ENCODE data around the gene EYS.
"Not testable (repeated sequence)": the region's sequence is repeated elsewhere in the genome, so short reads cannot be mapped to it uniquely, and the experiment has no call there.

Gene EYS

GRCh38 chr6:64589961-64590360 lies 1117.1 kb downstream of the EYS start:
- DNase-seq (ENCODE audit: low read depth), result no peak

DNA sequence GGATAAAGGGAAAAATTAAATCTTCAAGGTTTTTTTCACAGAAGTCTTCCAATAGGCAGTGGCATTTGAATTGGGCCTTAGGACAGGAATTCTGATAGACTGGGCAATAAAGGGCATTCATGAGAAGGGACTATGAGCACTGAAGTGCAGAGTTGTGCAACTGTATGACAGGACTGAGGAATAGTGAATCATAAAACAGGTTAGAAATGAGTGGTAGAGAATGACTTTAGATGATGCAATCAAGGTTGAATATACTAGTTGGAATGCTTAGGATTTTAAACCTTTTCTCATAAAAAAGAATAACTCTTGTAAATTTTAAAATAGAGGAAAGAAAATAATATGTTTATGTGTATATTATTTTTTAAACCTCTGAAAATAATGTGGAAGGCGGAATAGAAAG lies 1126.7 kb downstream of the EYS start:
- DNase-seq (ENCODE audit: low read depth), result no peak

DNA sequence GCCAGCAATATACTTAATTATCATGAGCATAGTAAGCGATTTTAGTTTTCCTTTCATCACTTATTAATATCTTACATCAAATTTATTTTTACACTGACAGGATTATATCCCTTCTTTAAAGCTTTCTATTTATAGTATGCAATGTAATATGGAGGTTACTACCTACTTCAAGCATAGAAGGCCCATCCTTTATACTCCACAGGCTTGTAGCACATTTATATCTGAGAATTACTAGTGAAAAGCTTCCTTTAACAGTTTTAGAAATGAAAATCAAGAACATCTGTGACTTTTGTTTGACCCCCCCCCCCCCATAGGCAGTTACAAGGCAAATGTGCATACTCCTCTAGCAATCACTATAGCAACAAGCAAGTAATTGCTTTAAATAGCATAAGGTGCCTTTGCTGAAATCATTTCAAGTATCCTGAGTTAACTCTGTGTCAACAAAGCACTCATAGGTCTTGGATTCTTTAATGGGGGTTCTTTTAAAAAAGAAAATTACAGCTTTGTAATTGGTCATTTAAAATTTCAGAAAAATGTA lies 1153.7 kb downstream of the EYS start:
- no peak for DNase-seq (ENCODE audit: low read depth)

DNA sequence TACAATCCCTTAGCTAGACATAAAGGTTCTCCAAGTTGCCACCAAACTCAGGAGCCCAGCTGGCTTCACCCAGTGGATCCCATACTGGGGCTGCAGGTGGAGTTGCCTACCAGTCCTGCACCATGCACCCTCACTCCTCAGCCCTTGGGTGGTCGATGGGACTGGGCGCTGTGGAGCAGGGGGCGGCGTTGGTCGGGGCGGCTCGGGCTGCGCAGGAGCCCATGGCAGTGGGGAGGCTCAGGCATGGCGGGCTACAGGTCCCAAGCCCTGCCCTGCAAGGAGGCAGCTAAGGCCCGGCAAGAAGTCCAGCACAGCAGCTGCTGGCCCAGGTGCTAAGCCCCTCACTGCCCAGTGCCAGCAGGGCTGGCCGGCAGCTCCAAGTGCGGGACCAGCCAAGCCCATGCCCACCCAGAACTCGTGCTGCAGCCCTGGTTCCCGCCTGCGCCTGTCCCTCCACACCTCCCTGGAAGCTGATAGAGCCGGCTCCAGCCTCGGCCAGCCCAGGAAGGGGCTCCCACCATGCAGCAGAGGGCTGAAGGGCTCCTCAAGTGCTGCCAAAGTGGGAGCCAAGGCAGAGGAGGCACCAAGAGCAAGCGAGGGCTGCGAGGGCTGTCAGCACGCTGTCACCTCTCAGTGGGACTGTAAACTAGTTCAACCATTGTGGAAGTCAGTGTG lies 1159.3 kb downstream of the EYS start:
- no peak for DNase-seq (ENCODE audit: low read depth)

DNA sequence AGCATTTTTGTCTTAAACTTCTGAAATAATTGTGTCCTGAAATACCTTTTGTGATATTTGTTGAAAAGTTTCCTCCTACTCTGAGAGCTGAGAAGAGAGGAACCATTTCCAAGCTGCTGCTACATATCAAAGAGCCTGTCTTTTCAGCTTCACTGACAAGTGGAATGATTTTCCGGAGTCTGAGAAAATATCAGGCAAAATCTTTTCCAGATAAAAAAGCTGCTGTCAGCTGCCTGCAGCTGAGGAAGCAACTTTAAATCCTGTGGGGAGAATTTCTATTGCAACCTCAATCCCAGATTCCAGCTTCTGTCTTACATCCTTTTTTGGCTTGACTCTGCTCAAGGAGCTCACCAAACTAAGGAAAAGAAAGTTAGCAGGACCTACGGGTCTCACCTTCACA lies 1167.1 kb downstream of the EYS start:
- DNase-seq (ENCODE audit: low read depth), result no peak

- no peak for DNase-seq (ENCODE audit: low read depth)
These were observed 1168.3 kb downstream of the EYS start for GRCh38 chr6:64538722-64539121.

DNA sequence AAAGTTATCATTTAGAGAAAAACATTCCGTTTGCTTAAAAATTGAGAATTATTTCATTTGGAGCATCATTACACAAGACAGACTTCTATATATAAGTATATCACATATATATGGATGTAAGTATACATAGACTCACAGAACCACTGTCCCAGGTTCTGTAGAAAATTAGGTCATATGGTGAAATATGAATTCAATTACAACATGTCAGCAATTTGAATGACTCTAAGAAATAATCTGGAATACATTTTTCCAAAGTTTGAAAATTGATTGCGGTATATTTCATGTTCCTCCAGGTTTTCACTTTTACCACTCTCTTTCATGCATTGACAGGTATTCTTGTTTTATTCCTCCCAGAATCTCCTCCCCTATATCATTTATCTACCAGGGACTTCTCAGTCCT lies 1179.1 kb downstream of the EYS start:
- DNase-seq (ENCODE audit: low read depth), result no peak

GRCh38 chr6:64522859-64523258 lies 1184.2 kb downstream of the EYS start:
- DNase-seq (ENCODE audit: low read depth), result no peak

GRCh38 chr6:64520050-64520449 lies 1187.0 kb downstream of the EYS start:
- DNase-seq (ENCODE audit: low read depth), result peak; percentile 64

- no peak for DNase-seq (ENCODE audit: low read depth)
These were observed 1190.6 kb downstream of the EYS start for GRCh38 chr6:64516393-64516792.

DNA sequence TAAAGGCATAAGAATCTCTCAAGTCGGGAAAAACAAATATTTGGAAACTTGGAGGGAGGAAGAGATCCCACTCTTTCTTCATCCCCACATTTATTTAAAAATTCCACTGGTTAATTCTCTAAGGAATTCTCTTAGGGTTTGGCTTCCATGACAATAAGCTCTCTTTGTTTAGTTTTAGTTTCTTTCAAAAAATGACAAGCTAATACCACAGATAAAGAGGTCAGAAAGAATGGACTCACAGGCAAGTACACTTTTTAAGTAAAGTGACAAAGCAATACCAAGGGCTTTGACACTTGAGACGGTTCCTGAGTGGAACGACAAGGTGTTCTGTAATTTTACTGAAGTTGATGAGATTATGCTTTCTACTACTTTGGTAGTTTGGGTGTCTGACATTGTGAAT lies 1199.4 kb downstream of the EYS start:
- no peak for DNase-seq (ENCODE audit: low read depth)

GRCh38 chr6:64505312-64505711 lies 1201.7 kb downstream of the EYS start:
- DNase-seq (ENCODE audit: low read depth), result no peak

- DNase-seq (ENCODE audit: low read depth), result no peak
These were observed 1202.5 kb downstream of the EYS start for GRCh38 chr6:64504503-64504902.

DNA sequence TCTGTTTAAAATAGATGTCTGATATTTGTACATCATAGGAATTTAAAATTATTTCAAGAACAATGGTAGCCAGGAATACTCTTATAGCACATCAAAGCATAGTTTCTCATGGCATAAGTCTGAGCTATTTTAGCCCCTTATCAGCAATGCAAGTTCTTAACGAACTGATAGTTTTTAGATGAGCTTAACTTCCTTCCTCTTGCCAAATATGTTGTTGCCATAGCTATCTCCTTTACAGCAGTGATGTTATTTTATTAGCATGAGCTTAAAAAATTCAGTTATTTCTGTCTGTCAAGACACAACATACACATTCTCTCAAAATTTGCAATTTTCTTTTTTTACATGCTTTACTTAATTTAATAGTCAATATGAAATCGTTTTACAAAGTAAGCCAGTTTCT lies 1204.2 kb downstream of the EYS start:
- no peak for DNase-seq (ENCODE audit: low read depth)

DNA sequence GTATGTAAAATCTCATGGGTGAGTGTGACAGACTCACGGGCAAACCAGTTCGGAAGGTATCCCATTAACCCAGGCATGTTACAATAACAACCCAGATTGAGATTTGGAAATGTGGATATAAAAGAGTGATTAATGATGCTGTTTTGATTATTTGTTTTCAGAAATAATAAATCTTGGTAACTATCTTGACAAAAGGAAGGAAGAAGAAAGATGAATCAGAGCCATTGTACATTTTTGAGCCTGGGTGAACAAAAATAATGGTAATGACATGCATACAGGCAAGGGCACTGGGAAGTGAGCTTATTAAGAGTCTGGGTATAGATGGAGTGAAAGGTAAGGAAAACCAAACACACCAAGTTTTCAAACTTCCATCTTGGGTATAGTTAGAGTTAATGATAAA lies 1209.4 kb downstream of the EYS start:
- DNase-seq (ENCODE audit: low read depth), result no peak

DNA sequence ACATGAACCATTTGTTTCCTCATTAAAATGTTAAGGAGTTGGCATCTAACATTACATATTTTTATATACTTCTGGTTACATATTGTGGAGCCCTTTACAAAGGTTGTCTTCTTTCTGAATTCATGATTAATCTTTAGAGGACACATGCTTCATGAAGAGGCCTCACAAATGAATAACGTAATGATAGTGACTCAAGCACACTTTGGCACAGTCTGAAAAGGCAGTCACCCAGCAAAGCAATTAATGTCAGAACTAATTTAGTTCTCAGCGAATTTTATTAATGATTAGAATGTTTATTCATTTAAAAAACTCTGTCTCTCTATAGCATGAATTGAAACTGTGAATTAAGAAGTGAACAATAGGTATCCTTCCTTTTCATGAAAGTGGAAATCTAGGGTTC lies 1217.3 kb downstream of the EYS start:
- no peak for DNase-seq (ENCODE audit: low read depth)

GRCh38 chr6:64486578-64487351 lies 1220.3 kb downstream of the EYS start:
- no peak for DNase-seq (ENCODE audit: low read depth)

- DNase-seq (ENCODE audit: low read depth), result no peak
These were observed 1223.0 kb downstream of the EYS start for GRCh38 chr6:64483956-64484499.

- no peak for DNase-seq (ENCODE audit: low read depth)
These were observed 1224.4 kb downstream of the EYS start for GRCh38 chr6:64482631-64483030.

GRCh38 chr6:64479134-64479533 lies 1227.9 kb downstream of the EYS start:
- DNase-seq (ENCODE audit: low read depth), result no peak

GRCh38 chr6:64477391-64477790 lies 1229.6 kb downstream of the EYS start:
- no peak for DNase-seq (ENCODE audit: low read depth)

GRCh38 chr6:64476935-64477334 lies 1230.1 kb downstream of the EYS start:
- no peak for DNase-seq (ENCODE audit: low read depth)

- not testable (repeated sequence) for DNase-seq (ENCODE audit: low read depth)
These were observed 1237.6 kb downstream of the EYS start for GRCh38 chr6:64469405-64469804.

Data from HS-27A (cell line).